ENCODE data around the gene SLC12A7.

- TF ChIP-seq CTCF (conservative IDR thresholded peaks at IDR 0.05 in 1 of 2, IDR thresholded peaks at IDR 0.05 in 1 of 2; ENCODE audit: extremely low read depth in 1 of 2, insufficient read depth in 1 of 2, low read depth in 1 of 2, low read length in 2 of 2) = no peak
- no peak for TF ChIP-seq EZH2 (IDR thresholded peaks at IDR 0.05; ENCODE audit: borderline replicate concordance, low read length)
These were observed 5.1 kb upstream of the SLC12A7 start for GRCh38 chr5:1116977-1117376.

Measured in mammary epithelial cell (primary cell).